GM21367 (cell line): ENCODE results near the gene XIRP2.

Source experiments
- ATAC-seq: cut with Tn5 transposase; IDR thresholded peaks from one replicate; pipeline ENCODE4 v1.9.1; 2021; ENCODE audit not compliant: unreplicated experiment

Gene XIRP2

GRCh38 chr2:166926657-166927056 lies 38.4 kb downstream of the XIRP2 start:
- ATAC-seq, result no peak

GRCh38 chr2:166932032-166932431 lies 43.8 kb downstream of the XIRP2 start:
- ATAC-seq, result no peak

- ATAC-seq, result no peak
Observed at GRCh38 chr2:166934817-166935216, 46.5 kb downstream of the XIRP2 start.

- no peak for ATAC-seq
Observed at GRCh38 chr2:166942377-166942776, 54.1 kb downstream of the XIRP2 start.

- no peak for ATAC-seq
Observed at GRCh38 chr2:166944909-166945308, 56.6 kb downstream of the XIRP2 start.

- no peak for ATAC-seq
Observed at GRCh38 chr2:166957686-166958085, 69.4 kb downstream of the XIRP2 start.

GRCh38 chr2:166958986-166959481 lies 70.8 kb downstream of the XIRP2 start:
- no peak for ATAC-seq

- ATAC-seq, result no peak
Observed at GRCh38 chr2:166959556-166959955, 71.3 kb downstream of the XIRP2 start.

- no peak for ATAC-seq
Observed at GRCh38 chr2:166960702-166961270, 72.5 kb downstream of the XIRP2 start.

- no peak for ATAC-seq
Observed at GRCh38 chr2:166961933-166962332, 73.7 kb downstream of the XIRP2 start.

- ATAC-seq, result no peak
Observed at GRCh38 chr2:166969486-166969885, 81.2 kb downstream of the XIRP2 start.

GRCh38 chr2:166972002-166972401 lies 83.7 kb downstream of the XIRP2 start:
- no peak for ATAC-seq

GRCh38 chr2:166972418-166972817 lies 84.1 kb downstream of the XIRP2 start:
- ATAC-seq, result no peak

GRCh38 chr2:166984188-166984587 lies 95.9 kb downstream of the XIRP2 start:
- ATAC-seq, result no peak

GRCh38 chr2:166984797-166985196 lies 96.5 kb downstream of the XIRP2 start:
- ATAC-seq, result no peak

GRCh38 chr2:166994588-166995336 lies 106.5 kb downstream of the XIRP2 start:
- no peak for ATAC-seq

- ATAC-seq, result no peak
Observed at GRCh38 chr2:166996465-166996864, 108.2 kb downstream of the XIRP2 start.

- no peak for ATAC-seq
Observed at GRCh38 chr2:167001165-167001564, 112.9 kb downstream of the XIRP2 start.

GRCh38 chr2:167005096-167005495 lies 116.8 kb downstream of the XIRP2 start:
- no peak for ATAC-seq

- ATAC-seq, result no peak
Observed at GRCh38 chr2:167013227-167013626, 124.9 kb downstream of the XIRP2 start.

- ATAC-seq, result no peak
Observed at GRCh38 chr2:167015806-167016205, 127.5 kb downstream of the XIRP2 start.

GRCh38 chr2:167017021-167017420 lies 128.7 kb downstream of the XIRP2 start:
- ATAC-seq, result no peak

GRCh38 chr2:167018590-167018989 lies 130.3 kb downstream of the XIRP2 start:
- ATAC-seq, result no peak
